GM21717 (cell line): ENCODE measurements around the gene CEACAM7.
"Not testable (repeated sequence)": the region's sequence is repeated elsewhere in the genome, so short reads cannot be mapped to it uniquely, and the experiment has no call there.

Experiments used
- ATAC-seq: cut with Tn5 transposase; IDR thresholded peaks from one replicate; pipeline ENCODE4 v1.9.1; 2021; ENCODE audit warnings: mild to moderate bottlenecking, moderate library complexity; ENCODE audit not compliant: unreplicated experiment

Gene CEACAM7

DNA sequence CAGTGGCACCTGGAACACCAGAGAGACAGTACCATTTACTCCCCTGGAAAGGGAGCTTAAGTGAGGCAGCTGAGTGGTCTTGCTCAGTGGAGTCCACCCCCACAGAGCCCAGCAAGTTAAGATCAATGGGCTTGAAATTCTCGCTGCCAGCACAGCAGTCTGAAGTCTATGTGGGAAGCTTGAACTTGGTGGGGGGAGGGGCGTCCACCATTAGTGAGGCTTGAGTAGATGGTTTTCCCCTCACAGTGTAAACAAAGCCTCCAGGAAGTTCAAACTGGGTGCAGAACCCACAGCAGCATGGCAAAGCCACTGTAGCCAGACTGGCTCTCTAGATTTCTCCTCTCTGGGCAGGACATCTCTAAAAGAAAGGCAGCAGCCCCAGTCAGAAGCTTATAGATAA, 30.9 kb downstream of the CEACAM7 start:
- no peak for ATAC-seq

DNA sequence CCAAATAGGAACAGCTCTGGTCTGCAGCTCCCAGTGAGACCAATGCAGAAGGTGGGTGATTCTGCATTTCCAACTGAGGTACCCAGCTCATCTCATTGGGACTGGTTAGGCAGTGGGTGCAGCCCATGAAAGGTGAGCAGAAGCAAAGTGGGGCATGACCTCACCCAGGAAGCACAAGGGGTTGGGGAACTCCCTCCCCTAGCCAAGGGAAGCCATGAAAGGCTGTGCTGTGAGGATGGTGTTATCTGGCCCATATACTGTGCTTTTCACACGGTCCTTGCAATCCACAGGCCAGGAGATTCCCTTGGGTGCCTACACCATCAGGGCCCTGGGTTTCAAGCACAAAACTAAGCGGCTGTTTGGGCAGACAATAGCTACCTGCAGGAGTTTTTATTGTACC, 31.3 kb downstream of the CEACAM7 start:
- not testable (repeated sequence) for ATAC-seq

DNA sequence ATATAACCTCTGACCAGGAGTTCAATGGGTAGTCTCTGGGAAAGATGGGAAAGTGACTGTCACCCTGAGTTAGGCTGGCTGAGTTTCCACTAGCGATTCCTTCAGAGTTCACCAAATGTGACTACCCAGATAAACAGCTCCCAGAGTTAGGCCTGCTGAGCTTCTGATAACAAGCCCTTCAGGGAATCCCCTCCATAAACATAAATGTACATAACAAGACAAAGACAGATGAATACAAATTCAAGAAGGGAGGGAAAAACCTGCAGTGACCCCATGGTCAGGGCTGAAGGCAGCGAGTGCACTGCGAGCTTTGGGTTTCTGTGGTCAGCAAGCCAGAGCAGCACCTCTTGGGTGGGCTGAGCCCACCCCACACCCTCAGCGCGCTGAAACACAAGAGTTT, 35.8 kb downstream of the CEACAM7 start:
- no peak for ATAC-seq

DNA sequence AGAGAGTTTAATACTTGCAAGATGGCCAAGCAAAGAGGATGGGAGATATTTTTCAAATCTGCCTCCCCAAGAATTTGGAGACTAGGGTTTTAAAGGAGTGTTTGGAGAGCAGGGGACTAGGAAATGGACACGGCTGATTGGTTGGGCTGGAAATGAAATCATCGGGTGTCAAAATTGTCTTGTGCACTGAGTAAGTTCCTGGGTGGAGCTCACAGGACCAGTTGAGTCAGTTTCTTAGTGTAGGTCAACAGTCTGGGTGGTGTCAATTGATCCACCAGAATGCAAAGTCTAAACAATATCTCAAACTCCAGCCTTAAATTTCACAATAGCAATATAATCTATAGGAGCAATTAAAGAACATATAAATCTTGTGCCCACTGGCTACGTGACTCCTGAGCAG, 38.2 kb downstream of the CEACAM7 start:
- ATAC-seq, result no peak

GRCh38 chr19:41646589-41647204, 41.4 kb downstream of the CEACAM7 start:
- no peak for ATAC-seq

DNA sequence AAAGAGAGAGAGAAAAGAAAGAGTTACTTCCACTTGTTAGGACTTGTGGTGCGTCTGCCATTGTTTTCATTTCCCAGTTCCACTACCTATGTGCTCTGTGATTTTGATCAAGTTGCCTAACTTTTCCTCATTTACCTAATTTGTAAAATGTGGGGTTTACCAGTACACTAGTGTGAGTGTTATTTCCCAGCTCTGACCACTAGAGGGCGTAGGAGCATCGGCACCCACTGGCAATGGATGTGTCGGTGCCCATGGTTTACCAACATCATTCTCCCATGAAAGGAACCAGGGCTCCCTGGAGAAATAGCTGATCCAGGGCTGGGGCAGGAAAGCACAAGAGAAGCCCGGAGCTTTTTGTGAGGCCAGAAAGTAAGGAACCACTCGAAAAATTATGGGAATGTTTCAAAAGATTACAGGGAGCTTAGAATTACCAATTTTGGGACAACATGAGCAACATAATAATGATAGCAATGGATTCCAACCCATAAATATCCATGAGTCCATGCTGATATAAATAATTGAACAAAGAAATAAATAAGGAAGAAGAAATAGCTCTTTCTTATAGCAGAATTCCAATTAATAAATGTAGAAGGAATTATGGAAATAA, 46.1 kb downstream of the CEACAM7 start:
- no peak for ATAC-seq

DNA sequence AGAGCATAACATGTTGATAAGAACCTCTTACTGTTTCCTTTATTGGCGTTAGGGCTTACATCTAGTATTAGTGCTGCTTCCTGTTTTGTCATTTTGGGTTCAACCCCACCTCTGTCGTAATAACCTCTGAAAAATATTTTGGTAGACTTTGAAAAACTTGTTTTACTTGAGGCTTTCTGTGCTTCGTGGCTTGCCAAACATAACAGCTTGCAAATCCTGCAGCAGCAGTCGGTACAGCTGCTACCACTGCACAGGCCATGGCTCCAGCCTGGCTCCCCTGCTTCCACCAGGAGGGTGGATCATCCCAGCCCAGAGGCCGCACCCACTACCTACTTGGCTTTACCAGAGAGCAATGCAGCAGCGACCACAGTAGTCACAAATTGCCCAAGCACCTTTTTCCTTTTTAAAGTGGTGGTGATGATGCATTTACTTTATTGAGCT, 49.4 kb downstream of the CEACAM7 start:
- no peak for ATAC-seq

GRCh38 chr19:41637484-41637883, 50.6 kb downstream of the CEACAM7 start:
- ATAC-seq, result no peak

DNA sequence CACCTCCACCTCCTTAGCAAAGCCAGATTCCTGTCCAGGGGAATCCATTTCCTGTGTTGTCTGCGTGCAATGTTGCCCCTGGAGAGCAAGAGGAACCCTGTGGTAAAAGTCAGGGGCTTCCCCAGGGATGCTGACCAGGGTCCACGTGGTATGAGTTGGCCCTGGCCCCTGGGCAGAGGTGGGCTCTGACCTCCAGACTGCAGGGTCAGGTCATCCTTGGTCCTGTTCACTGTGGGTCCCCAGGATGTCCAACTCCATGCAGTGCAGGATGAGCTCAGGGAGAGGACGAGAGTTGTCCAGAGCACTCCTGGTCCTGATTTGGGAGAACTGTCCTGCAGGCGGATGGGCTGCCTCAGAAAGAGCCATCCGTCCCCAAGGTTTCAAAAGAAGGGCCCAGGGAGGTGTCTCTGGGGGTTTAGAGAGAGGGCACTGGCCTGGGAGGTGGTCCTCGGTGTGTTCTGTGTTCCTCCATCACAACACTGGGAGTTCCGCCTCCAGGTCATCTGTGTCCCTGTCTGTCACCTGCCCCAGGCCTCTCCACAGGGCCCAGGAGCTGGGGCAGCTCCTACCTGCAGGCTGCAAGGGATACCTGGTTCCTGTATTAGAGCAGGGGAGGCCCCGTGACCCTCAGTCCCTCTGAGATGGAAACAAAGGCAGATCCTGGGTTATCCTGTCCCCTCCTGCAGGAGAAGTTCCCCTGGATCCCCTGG, 59.9 kb downstream of the CEACAM7 start:
- ATAC-seq, result no peak

GRCh38 chr19:41626877-41627276, 61.2 kb downstream of the CEACAM7 start, which contains the start of gene CEACAM4:
CEACAM4 (minus strand) TSS chr19:41627074; CDS start chr19:41626963, 111 bp downstream.
- no peak for ATAC-seq

GRCh38 chr19:41626278-41626677, 61.8 kb downstream of the CEACAM7 start:
- no peak for ATAC-seq

DNA sequence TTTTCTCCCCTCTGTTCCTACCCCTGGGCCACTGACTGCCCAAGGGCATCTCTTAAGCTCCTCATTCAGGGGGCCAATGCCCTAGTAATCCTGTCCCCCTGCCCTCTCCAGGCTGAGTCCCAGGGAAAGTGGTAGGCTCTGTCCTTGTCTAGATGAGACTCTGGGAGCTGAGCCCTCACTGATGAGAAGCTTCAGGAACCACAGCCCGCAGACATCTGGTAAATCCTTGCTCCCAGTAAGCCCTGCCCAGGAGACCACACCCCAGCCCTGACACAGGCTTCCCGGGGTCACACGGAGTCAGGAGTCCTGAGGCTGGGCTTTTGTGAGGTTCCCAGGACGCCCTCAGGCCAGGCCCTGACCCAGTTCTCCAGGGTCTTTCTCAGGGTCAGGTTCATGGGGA, 63.1 kb downstream of the CEACAM7 start:
- ATAC-seq, result no peak

- no peak for ATAC-seq
Measured at GRCh38 chr19:41624515-41624914, 63.6 kb downstream of the CEACAM7 start.

GRCh38 chr19:41623360-41623759, 64.7 kb downstream of the CEACAM7 start:
- no peak for ATAC-seq
